GM19468 (cell line): ENCODE results near the gene RNF5.

Experiments used
- ATAC-seq: cut with Tn5 transposase; IDR thresholded peaks from one replicate; pipeline ENCODE4 v1.9.1; 2021; ENCODE audit warnings: mild to moderate bottlenecking, moderate library complexity, moderate number of reproducible peaks; ENCODE audit not compliant: unreplicated experiment; ENCODE audit errors: extremely low read depth

RNF5 gene

DNA sequence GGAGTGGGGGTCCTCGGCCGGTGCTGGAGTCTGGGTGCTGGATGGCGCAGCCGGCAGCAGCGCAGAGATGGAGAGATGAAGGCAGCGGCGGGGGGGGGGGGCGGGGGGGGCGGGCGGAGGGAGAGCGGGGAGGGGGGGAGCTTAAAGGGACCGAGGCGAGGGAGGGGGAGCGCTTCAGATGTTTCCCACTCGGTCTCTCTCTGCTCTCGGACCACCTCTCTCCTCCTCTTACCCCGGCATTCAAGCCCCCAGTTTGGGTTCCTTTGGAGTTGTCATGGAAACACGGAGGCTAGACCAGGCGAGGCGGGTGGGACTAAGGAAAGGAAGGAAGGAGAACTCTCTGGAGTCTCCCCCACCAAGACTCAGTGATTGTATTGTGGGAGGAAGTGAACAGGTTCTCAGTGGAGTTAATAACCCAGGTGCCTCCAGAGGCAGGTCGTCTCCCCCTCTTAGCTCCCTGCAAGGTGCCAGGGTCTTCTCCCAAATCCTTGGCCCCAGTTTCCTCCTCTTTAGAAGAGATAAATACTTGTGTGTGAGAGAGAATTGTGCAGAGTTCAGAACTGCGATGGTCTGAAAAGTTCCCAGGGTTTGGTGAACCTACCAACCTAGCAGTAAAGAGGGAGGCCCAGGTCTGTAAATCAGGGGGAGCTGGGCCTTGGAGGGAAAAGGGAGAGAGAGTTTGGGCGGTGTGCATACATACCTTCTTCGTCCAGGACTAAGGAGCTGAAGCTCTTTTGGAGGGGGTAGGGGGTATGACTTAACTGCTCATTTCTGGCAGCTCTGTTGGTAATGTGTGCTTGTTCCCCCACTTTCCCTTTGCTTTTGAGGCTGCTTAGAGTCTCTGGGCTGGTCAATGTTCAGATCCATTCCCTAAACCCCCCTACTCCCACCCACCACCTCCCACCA is 26.1 kb upstream of the RNF5 start, which contains the start of gene PRRT1:
PRRT1 (minus strand) TSS at position 77 of the 906 bp plus-strand sequence. CDS start 112 bp downstream, outside the sequence.
- no peak for ATAC-seq

DNA sequence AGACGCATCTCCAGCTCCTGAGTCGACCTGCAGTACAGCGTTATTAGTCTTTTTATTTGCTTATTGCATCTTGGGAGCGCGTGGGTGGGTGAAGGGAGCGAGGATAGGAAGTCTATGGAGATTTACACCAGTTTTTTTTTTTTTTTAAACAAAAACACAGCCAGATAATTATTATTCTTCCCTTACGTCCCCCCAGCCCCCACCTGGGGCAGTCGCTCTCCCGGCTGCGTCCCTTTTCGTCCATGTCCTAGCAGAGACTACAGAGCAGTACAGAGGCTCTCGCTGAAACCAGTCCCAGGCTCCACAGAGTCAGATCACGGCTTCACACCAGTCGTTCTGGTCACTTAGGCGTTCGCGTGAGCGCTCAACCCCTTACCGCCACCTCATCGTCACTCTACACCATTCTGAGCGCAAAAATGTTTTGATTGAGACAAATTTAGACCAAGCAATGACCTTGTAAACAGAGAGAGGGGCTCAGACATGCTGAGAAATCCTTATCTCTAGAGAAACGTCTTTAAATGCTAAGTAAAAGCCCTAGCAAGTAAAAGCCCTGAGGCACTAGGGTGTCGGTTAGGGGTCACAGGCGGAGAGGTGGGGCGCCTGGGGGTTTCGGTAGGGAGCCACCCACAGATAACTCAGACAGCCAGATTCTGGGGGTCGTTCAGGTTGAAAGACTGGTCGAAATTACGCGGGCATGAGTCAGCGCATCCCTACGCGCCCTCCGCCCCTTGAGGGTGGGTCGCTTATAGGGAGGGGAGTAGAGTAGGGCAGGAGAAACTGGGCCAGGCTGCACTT is 25.2 kb upstream of the RNF5 start:
- no peak for ATAC-seq

DNA sequence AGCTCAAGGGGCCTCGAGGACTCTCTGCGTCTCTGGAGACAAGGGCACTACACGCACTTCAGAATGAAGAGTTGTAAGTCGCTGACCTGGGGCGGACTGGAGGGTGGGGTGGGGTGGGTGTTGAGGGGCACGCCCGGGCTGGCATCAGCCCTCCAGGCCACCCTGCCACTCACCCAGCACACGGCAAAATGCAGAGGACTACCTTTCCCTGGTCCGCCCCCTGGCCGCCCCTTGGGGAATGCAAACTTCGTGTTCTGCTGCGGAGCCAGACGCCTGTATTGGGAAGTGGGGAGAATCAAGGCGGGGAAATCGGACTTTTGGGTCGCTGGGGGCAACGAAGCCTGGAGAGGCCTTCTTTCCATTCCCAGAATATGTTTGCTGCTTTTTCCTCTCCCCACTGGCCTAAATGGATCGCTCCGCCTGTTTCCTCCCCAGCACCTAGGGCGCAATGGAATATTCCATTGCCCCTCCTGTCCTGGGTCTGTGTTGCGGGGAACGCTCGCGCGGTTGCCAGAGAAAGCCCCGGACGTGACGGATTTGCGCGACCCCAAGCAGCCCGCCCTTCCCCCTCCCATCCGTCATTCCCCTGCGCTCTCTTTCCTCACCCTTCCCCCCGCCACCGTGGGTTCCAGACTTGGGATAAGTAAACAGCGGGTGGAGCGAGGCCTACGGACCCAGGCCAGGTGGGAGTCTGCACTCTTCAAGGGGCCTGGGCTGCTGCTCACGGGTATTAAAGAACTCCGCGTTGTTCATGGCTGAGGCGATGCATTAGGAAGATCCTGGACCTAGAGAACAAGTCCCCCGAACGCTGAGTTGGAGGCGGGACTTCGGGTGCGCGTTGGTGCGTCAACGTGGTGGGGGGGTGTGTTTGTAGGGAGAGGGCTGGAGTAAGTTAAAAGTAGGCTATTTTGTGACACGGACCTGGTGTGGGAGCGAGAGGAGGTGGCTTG is 24.4 kb upstream of the RNF5 start, which contains the start of gene PPT2:
PPT2 (plus strand) TSS at position 578 of the 950 bp plus-strand sequence. CDS start 454 bp downstream, outside the sequence.
- no peak for ATAC-seq

DNA sequence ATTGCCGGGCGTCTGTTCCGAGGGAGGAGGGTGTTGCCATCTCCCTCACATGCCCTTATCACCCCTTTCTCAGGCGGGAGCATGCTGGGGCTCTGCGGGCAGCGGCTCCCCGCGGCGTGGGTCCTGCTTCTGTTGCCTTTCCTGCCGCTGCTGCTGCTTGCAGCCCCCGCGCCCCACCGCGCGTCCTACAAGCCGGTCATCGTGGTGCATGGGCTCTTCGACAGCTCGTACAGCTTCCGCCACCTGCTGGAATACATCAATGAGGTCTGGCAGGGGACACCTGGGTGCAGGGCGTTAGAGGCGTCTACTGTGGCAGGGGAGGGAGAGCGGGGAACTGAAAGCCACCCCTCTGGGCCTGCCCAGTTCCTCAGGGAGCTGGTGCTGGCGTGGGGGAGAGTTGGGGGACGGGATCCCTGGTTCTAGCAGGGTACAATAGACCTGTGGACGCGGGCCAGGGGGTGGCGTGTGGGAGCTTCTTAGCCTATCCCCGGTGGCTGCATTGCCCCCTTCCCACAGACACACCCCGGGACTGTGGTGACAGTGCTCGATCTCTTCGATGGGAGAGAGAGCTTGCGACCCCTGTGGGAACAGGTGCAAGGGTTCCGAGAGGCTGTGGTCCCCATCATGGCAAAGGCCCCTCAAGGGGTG is 23.6 kb upstream of the RNF5 start:
- ATAC-seq = no peak

DNA sequence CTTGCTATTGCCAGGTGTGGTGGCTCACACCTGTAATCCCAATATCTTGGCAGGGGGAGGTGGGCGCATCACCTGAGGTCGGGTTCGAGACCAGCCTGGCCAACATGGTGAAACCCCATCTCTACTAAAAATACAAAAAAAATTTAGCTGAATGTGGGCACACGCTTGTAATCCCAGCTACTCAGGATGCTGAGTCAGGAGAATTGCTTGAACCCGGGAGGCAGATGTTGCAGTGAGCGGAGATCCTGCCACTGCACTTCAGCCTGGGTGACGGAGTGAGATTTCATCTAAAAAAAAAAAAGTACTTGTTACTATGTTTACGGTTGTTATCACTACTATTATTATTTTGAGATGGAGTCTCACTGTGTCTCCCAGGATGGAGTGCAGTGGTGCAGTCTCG is 21.3 kb upstream of the RNF5 start:
- no peak for ATAC-seq

DNA sequence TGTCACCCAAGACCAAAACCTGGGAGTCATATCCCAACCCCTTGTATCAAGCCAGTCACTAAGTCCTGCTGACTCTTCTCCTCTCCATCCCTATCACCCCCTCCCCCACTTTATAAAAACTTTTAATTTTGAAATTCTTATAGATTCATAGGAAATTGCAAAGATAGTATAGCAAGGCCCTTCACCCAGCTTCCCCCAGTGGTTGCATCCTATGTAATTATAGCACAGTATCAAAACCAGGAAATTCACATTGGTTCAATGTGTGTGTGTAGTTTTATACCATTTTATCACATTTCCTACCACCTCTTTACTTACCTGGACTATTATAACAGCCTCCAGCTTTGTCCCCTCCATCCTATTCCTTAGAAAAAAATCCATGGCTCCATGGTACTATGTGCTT is 20.2 kb upstream of the RNF5 start:
- ATAC-seq = no peak

DNA sequence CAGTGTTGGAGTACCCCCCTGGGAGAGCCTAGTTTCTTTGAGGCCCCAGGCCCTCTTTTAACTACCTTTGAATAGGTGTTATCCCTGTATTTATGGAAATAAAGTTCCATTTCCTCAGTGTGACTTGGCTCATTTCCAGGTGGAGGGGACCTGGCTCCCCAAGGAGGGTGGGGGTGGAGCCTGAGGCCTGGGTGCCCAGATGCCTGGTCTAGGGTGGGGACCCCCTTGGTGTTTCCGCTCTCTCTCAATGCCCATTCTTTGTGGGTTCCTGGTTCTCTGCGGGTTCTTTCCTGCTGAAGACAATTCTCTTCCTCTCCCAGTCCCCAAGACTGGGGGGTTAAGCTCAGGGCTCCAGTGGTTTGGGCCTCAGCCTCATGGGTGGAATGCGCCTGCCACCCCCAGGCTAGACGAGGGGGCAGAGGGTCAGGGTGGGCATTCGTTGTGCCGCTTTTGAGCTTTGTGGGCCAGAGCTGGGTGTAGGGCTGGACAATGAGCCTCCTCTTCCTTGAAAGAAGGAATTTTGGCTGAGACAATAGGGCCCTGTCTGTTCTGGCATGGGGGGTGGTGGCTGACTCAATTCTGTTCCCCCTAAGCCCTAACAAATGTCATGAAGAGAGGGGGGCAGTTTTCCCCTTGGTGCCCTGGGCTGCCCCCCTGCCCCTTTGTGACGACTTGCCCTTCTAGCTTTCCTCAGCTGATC is 14.5 kb upstream of the RNF5 start:
- ATAC-seq = no peak

DNA sequence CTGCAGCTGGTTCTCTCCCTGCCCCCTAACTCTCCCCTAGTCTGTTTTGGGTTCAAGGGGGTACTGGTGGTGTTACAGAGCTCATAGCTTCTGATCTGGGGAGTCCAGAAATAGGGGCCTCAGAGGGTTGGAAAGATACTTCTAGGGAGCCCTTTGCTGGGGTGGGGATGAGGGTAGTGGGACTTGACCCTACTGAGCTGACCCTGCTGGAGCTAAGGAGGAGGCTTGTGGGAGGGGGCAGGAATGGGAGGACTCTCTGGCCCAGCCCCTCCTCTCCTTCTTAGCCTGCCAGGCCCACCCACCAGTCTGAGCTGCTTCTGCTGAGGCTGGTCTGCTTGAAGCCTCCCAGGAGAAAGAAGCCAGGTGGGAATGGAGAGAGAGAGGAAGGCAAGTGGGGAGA is 13.9 kb upstream of the RNF5 start, which contains the start of gene EGFL8:
EGFL8 (plus strand) TSS at position 301 of the 400 bp plus-strand sequence. CDS start 1,571 bp downstream, outside the sequence.
- no peak for ATAC-seq

DNA sequence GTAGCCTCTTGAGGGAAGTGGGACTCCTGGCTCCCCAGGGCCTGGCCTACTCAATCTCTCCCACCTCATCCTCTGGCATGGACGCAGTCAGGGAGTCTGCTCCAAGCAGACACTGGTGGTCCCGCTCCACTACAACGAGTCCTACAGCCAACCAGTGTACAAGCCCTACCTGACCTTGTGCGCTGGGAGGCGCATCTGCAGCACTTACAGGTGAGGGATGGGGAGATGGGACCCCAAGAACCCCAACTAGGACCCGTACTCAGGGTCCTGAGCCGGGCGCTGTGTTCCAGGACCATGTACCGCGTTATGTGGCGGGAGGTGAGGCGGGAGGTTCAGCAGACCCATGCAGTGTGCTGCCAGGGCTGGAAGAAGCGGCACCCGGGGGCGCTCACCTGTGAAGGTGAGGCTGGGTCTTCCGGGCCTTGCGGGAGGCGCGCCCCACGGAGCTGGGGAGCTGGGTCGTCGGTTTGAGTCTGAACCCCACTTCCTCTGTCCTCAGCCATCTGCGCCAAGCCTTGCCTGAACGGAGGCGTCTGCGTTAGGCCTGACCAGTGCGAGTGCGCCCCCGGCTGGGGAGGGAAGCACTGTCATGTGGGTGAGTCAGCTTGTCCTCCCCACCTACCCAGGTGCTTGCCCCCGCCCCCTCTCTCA is 11.7 kb upstream of the RNF5 start:
- ATAC-seq = no peak

DNA sequence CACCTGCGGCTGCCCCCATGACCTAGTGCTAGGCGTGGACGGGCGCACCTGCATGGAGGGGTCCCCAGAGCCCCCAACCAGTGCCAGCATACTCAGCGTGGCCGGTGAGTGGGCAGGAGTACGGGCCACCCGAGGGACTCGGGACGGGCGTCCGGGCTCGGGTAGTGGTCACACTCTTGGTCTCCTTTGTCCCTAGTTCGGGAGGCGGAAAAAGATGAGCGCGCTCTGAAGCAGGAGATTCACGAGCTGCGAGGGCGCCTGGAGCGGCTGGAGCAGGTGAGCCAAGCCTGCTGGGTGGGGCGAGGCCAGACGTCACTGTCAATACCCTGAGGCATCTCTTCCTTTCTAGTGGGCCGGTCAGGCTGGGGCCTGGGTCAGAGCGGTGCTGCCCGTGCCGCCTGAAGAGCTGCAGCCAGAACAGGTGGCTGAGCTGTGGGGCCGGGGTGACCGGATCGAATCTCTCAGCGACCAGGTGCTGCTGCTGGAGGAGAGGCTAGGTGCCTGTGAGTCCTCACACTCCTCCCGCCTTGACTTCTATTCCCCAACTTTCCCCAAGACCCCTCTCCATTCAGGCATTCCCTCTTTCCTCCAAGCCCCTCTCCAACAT is 10.9 kb upstream of the RNF5 start:
- no peak for ATAC-seq

DNA sequence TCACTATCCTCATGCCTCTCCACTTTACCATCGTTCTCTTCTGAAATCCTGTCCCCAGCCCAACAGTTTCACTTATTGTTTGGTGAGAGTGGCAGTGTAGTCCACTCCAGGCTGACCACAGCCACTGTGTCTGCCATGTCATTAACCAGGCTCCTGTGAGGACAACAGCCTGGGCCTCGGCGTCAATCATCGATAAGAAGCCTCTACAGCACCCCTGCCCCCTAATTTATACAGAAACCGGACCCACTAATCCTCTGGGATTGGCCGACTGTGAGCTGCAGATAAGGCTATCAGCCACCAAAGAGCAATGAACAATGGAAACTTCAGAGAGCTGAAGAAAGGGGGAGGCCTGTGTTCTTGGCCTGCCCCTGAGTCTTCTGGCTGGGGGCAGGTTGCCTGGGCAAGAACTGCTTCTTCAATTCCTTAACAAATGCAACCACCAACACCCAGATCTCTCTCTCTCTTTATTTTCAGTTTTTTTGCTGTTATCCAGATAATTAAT is 10.4 kb upstream of the RNF5 start:
- ATAC-seq = no peak

DNA sequence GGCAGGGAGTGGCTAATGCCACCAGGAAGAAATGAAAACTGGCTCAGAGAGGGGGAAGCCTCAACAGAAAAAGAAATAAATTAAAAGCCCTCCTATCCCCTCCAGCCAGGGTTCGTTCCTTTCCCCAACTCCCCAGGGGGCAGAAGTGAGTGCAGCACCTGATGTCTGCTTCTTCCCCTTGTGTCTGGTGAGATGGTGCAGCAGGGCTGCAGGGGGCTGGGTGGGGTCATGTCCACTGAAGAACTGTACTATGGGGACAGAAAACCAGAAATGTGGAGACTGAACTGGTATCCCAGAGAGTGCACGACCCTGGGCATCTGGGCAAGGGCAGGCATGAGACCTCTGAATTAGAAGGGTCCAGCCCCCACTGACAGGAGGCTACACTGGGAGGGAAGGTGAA is 9.9 kb upstream of the RNF5 start:
- no peak for ATAC-seq

DNA sequence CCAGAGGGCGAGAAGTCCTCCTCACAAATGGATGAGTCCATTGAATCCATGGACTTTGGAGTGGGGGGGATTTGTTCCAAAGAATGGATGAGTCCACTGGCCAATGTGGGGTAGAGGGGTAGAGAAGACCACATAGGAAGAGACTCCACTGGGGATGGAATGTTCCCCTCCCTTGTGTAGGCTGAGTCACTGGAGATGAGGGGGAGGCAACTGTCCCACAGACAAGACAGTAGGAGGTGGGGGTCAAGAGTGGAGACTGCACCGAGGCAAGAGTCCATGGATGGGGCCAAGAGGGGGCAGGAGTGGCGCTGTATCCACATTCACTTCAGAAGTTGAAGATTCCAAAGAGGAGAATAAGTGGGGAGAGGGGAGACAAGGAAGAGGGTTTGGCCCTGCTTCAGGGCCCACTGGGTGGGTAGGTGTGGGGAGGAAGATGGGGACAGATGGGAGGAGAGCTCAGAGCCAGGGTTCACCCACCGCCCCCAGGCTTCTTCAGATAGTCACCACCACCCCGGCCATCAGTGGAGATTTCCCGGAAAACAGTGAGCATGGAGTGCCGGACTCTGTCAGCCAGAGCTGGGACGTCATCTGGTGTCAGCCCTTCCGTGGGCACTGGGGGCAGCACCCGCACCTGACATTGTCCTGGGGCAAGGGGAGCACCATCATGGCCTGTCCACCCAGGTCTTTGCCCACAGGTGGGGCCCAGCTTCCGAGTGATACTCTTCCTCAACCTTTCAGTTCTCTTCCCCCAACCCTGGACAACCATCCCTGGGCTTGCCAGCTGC is 9.2 kb upstream of the RNF5 start:
- no peak for ATAC-seq

DNA sequence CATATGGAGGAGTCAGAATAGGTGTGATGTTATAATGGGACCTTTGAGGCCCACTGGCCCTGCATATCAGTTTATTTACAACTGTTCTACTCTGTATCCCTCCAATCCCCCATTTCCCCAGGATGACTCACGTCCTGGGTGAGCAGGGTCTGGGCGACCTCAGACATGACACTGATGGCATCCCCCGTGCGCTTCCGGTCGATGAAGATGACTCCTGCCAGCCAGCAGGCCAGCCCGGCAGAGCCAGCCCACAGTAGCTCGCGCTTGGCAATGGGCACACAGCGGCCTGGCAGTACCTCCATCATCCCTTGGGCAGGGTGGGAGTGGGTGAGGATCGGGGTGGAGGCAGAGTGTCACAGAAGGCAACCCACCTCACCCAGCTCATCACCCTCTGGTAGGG is 7.9 kb upstream of the RNF5 start:
- ATAC-seq = no peak

DNA sequence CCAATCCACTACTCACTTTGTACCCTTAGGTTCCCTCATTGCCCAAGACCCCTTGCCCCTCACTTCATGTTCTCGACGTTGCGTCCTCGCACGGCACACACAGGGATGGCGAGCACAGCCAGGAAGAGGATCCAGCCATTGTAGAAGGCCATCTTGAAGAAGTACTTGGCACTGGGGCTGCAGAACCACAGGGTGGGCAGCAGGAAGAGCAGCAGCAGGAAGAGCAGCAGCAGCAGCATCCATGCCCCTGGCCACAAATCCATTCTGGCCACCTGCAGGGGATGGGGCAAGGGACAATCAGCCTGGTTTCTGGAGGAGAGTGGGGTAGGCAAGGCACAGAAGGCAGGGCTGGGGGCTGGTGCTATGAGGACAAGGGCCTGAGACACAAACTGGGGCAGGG is 7.0 kb upstream of the RNF5 start:
- no peak for ATAC-seq

DNA sequence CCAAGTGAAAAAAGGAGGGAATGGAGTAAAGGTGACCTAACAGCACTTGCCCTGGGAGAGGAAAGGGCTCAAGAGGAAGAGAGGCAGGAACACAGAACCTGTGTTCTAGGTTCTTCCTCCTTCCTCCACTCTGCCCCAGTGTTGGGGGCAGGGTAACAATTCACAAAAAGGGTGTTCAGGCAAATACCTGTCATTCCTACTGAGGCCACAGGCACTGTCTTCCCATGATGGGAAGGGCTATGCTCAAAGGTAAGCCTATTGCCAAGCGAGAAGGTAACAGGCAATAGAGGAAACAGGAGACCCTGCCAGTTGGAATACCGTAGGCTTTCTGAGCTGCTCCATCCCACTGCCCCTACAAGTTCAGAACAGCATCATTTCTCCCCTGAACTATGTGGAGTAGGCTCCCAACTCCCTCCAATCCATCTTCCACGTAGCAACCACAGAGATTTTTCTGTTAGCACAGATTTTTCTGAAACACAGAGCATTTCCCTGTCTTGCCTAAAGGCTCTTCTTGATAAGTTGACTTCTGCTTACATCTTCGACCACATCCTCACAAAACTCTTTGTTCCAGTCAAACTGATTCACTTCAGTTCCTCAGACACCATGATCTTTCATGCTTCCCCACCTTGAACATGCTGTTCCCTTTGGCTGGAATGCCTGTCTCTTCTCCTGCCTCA is 5.0 kb upstream of the RNF5 start:
- no peak for ATAC-seq
